Nucleus accumbens (tissue), 56 donors: ENCODE measurements around the gene ICA1L.

Experiments
- DNase-seq, 56 donors: peaks; one replicate each; lab custom pipeline; 2025; lab: John Stamatoyannopoulos, UW

The ICA1L gene

GRCh38 chr2:202790676-202791075 is 80.9 kb downstream of the ICA1L start:
- no peak for DNase-seq

- no peak for DNase-seq
These were observed 84.7 kb downstream of the ICA1L start for GRCh38 chr2:202786842-202787241.

- no peak for DNase-seq
These were observed 88.5 kb downstream of the ICA1L start for GRCh38 chr2:202782940-202783558.

- no peak for DNase-seq
These were observed 91.0 kb downstream of the ICA1L start for GRCh38 chr2:202780514-202781021.

- DNase-seq = no peak
These were observed 93.3 kb downstream of the ICA1L start for GRCh38 chr2:202778217-202778616.

GRCh38 chr2:202774104-202774503 is 97.5 kb downstream of the ICA1L start:
- no peak for DNase-seq

GRCh38 chr2:202773301-202773973 is 98.1 kb downstream of the ICA1L start:
- no peak for DNase-seq

DNA sequence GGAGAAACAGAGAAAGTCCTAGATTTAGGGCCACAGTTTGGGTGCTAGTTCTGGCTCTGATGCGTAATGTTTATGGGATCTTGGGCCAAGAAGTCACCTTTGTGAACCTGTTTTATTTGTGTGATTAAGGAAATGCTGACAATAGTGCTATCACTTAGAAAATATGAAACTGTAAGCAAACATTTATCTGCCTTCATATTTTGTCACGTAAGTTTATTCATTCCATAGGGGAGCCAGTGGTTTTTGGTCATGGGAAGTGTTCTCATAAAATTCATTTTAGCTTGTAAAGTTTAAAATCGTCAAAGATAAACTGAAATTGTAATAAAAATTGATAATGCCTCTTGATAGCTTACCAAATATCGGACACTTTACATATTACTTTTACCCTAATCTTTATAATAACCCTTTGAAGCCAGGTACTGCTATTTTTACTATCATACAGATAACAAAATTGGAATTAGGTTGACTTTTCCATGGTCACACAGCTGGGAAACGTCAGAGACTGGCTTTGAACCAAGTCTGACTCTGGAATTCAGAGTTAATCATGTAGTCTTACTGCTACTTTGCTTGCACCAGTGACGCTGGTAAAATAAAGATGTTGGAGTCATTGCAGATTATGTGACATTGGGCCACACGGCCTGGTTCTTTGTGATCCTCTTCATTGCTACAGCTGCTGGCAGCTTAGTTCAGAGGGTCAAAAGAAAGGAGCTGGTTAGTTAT is 99.7 kb downstream of the ICA1L start:
- no peak for DNase-seq

GRCh38 chr2:202771336-202771735 is 100.2 kb downstream of the ICA1L start:
- no peak for DNase-seq

- DNase-seq = no peak
These were observed 102.4 kb downstream of the ICA1L start for GRCh38 chr2:202769201-202769600.

- no peak for DNase-seq
These were observed 103.3 kb downstream of the ICA1L start for GRCh38 chr2:202768273-202768672.

DNA sequence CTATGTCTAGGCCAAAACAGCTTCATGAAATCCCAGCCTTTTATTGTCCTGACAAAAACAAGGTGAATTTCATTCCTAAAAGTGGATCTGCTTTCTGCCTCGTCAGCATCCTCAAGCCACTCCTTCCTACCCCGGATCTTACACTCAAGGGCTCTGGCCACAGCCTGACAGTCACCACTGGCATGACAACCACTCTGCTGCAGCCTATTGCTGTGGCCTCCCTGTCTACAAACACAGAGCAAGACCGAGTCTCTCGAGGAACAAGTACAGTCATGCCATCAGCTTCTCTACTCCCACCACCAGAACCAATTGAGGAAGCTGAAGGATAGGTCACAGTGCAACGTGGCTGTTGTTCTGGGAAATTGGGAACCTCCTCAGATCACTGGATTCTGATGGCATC is 106.1 kb downstream of the ICA1L start:
- no peak for DNase-seq

DNA sequence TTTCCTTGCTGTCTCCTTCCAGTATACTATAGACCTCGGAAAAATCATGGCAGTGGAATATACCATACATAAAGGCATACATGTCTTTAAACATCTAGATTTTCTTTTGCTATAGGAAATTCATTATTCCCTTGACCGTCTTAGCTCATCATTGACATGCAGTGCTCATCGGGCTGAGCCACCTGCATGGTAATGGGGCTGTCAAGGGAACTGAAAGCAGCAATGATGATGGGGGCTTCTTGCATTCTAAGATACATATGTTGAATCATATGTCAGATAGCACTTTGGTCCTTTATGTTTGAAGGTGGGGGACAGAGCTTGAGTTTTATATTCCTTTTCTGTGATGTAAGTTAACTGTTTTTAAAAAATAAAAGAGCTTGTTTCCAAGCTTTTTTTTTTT is 106.6 kb downstream of the ICA1L start:
- DNase-seq = no peak

DNA sequence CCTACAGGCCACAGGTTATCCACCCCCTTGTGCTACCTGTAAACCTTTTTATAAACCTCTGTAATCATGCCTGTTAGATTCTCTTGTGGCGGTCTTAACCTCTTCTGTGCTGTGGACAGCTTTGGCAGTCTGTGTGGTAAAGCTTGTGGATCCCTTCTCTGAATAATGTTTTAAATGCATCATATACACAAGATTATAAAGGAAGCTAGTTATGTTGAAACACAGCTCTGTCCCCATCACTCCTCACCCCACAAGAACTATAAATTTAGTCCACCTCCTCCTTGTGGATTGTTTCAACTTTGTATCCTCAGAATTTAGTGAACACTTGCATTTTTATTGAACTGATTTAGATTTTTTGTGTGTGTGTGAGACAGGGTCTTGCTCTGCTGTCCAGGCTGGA is 107.7 kb downstream of the ICA1L start:
- no peak for DNase-seq

- no peak for DNase-seq
These were observed 109.0 kb downstream of the ICA1L start for GRCh38 chr2:202762556-202762955.

GRCh38 chr2:202760848-202761247 is 110.7 kb downstream of the ICA1L start:
- DNase-seq = no peak

GRCh38 chr2:202758604-202759003 is 113.0 kb downstream of the ICA1L start:
- DNase-seq = no peak

DNA sequence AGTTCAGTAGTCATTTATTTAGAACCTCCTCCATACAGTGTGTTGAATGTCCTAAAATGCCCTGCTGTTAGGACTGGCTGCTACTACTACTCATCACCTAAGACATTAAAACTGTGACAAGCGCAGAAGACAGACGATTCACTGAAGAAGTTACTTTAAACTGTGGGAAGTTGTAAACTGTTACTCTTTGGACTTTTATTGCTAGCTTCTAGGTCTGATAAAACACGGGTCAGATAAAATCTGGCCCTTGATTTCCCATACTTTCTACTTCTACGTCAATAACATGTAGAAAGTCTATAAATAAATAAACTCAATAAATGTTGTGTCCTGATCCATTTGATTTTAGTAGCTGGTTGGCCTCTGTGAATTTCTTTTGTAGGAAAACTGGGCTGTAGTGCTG is 113.4 kb downstream of the ICA1L start:
- DNase-seq = no peak

DNA sequence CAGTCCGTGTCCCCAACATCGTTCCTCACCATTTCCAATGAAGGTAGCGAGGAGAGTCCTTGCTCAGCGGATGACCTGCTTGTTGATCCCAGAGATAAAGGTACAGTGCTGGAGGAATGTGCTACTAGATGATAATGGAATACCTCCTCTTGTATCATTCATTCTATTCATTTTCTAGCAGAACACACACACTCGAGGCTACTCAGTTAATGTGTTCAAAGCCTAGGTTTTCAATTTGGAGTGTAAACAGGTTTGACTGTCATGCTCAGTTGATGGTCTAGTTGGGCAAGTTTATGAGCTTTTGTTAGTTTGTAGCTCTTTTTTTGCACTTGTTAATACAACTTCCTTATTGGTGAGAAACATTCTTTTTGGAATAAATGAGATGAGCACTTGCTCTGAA is 114.2 kb downstream of the ICA1L start:
- no peak for DNase-seq

GRCh38 chr2:202756598-202756997 is 115.0 kb downstream of the ICA1L start:
- no peak for DNase-seq

DNA sequence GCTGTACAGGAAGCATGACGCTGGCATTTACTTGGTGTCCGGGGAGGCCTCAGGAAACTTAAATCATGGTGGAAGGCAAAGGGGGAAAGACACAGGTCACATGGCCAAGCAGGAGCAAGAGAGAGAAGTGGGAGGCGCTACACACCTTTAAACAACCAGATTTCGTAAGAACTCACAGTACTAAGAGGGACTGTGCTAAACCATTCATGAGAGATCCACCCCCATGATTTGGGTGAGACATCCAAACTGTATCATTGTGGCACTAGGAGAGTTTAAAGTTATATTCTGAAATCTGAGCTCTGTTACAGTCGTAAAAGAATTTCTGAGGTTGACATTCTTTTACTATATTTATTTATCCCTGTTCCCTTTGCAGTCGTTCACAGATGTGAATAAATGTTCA is 116.6 kb downstream of the ICA1L start:
- peak in 6 of 56 donors; percentile 2 to 24 (median 10) for DNase-seq

GRCh38 chr2:202752071-202752470 is 119.5 kb downstream of the ICA1L start:
- DNase-seq = no peak
